Measurements from ENCODE around the gene MTG1.

- TF ChIP-seq CTCF (IDR thresholded peaks at IDR 0.05) = no peak
- no peak for TF ChIP-seq POLR2A (IDR thresholded peaks at IDR 0.05)
Observed at GRCh38 chr10:133383551-133383950, 10.4 kb upstream of the MTG1 start.
